Nephron progenitor cell (in vitro differentiated cells): ENCODE measurements around the gene ADAMTS18.

Experiments used
- DNase-seq: peaks from one replicate; pipeline ENCODE4 v3.0.0; 2021
- H3K27ac Mint-ChIP-seq: 2 replicates; pipeline ENCODE4 v1.8.0; 2021; ENCODE audit warnings: mild to moderate bottlenecking, moderate library complexity, mixed read lengths
- H3K27me3 Mint-ChIP-seq: 2 replicates; pipeline ENCODE4 v1.8.0; 2021; ENCODE audit warnings: mild to moderate bottlenecking, low read depth, mixed read lengths; ENCODE audit not compliant: poor library complexity
- H3K36me3 Mint-ChIP-seq: 2 replicates; pipeline ENCODE4 v1.8.0; 2021; ENCODE audit warnings: low read depth, mixed read lengths
- H3K4me1 Mint-ChIP-seq: 2 replicates; pipeline ENCODE4 v1.8.0; 2021; ENCODE audit warnings: mixed read lengths
- H3K4me3 Mint-ChIP-seq: 2 replicates; pipeline ENCODE4 v1.8.0; 2021; ENCODE audit warnings: mild to moderate bottlenecking, moderate library complexity, mixed read lengths
- H3K9me3 Mint-ChIP-seq: 2 replicates; pipeline ENCODE4 v1.8.0; 2021; ENCODE audit warnings: mild to moderate bottlenecking, moderate library complexity, mixed read lengths
- CTCF ChIP-seq: fragments of 200-600 bp; sonication (generic); IDR thresholded peaks from 2 replicates; pipeline ENCODE4 v1.5.0; 2021; ENCODE audit warnings: antibody characterized with exemption

Gene ADAMTS18

GRCh38 chr16:77310877-77311276 lies 124.0 kb downstream of the ADAMTS18 start:
- no peaks in the 10 kb centered on the region for H3K36me3 Mint-ChIP-seq
- no peak for DNase-seq
- no peak for TF ChIP-seq CTCF
- no peaks in the 10 kb centered on the region for H3K27me3 Mint-ChIP-seq
- H3K4me1 Mint-ChIP-seq = peaks cover 26% of the 10 kb centered on the region
- no peak overlapping the region for H3K4me3 Mint-ChIP-seq
- no peaks in the 10 kb centered on the region for H3K9me3 Mint-ChIP-seq
- H3K27ac Mint-ChIP-seq = no peak overlapping the region

GRCh38 chr16:77308163-77308561 lies 126.7 kb downstream of the ADAMTS18 start:
- Mint-ChIP-seq H3K27ac (no peak overlapping the region), H3K36me3 (no peaks in the 10 kb centered on the region), H3K27me3 (no peaks in the 10 kb centered on the region), H3K4me1 (peaks cover 30% of the 10 kb centered on the region), H3K9me3 (no peaks in the 10 kb centered on the region), H3K4me3 (no peak overlapping the region)
- TF ChIP-seq CTCF = no peak
- no peak for DNase-seq

GRCh38 chr16:77307426-77308162 lies 127.2 kb downstream of the ADAMTS18 start:
- H3K9me3 Mint-ChIP-seq = no peaks in the 10 kb centered on the region
- no peaks in the 10 kb centered on the region for H3K27me3 Mint-ChIP-seq
- TF ChIP-seq CTCF = no peak
- no peaks in the 10 kb centered on the region for H3K36me3 Mint-ChIP-seq
- no peak for DNase-seq
- H3K4me3 Mint-ChIP-seq = no peak overlapping the region
- H3K27ac Mint-ChIP-seq = no peak overlapping the region
- H3K4me1 Mint-ChIP-seq = peaks cover 30% of the 10 kb centered on the region

- Mint-ChIP-seq H3K27me3 (no peaks in the 10 kb centered on the region), H3K36me3 (no peaks in the 10 kb centered on the region), H3K4me1 (peaks cover 30% of the 10 kb centered on the region), H3K27ac (no peak overlapping the region), H3K4me3 (no peak overlapping the region), H3K9me3 (no peaks in the 10 kb centered on the region)
- no peak for TF ChIP-seq CTCF
- DNase-seq = no peak
These were observed 128.8 kb downstream of the ADAMTS18 start for GRCh38 chr16:77306075-77306474.

- H3K27me3 Mint-ChIP-seq = no peaks in the 10 kb centered on the region
- no peak overlapping the region for H3K27ac Mint-ChIP-seq
- DNase-seq = no peak
- H3K4me1 Mint-ChIP-seq = peaks cover 30% of the 10 kb centered on the region
- H3K36me3 Mint-ChIP-seq = no peaks in the 10 kb centered on the region
- TF ChIP-seq CTCF = no peak
- no peak overlapping the region for H3K4me3 Mint-ChIP-seq
- H3K9me3 Mint-ChIP-seq = no peaks in the 10 kb centered on the region
These were observed 130.0 kb downstream of the ADAMTS18 start for GRCh38 chr16:77304877-77305276.

GRCh38 chr16:77304134-77304533 lies 130.7 kb downstream of the ADAMTS18 start:
- Mint-ChIP-seq H3K4me3 (no peak overlapping the region), H3K27me3 (no peaks in the 10 kb centered on the region)

More at GRCh38 chr16:77304134-77304533, 130.7 kb downstream of the ADAMTS18 start:
- no peak for TF ChIP-seq CTCF
- Mint-ChIP-seq H3K27ac (no peak overlapping the region), H3K4me1 (peaks cover 30% of the 10 kb centered on the region), H3K9me3 (no peaks in the 10 kb centered on the region), H3K36me3 (no peaks in the 10 kb centered on the region)
- DNase-seq = no peak
